ENCODE data around the gene PDZRN4.

- TF ChIP-seq, protein P1, sequence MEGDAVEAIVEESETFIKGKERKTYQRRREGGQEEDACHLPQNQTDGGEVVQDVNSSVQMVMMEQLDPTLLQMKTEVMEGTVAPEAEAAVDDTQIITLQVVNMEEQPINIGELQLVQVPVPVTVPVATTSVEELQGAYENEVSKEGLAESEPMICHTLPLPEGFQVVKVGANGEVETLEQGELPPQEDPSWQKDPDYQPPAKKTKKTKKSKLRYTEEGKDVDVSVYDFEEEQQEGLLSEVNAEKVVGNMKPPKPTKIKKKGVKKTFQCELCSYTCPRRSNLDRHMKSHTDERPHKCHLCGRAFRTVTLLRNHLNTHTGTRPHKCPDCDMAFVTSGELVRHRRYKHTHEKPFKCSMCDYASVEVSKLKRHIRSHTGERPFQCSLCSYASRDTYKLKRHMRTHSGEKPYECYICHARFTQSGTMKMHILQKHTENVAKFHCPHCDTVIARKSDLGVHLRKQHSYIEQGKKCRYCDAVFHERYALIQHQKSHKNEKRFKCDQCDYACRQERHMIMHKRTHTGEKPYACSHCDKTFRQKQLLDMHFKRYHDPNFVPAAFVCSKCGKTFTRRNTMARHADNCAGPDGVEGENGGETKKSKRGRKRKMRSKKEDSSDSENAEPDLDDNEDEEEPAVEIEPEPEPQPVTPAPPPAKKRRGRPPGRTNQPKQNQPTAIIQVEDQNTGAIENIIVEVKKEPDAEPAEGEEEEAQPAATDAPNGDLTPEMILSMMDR (conservative IDR thresholded peaks at IDR 0.05; ENCODE audit: low read depth, low read length), result no peak
- no peak for TF ChIP-seq EZH2 (IDR thresholded peaks at IDR 0.05; ENCODE audit: borderline replicate concordance, low read depth, low read length, poor library complexity, severe bottlenecking)
Measured at GRCh38 chr12:41223600-41223999, 35.5 kb downstream of the PDZRN4 start.
